ENCODE data around the gene SCGB1C2.
A peak's percentile ranks its signal among the peaks of the same experiment; 100 is the strongest.
"Not testable (repeated sequence)": the region's sequence is repeated elsewhere in the genome, so short reads cannot be mapped to it uniquely, and the experiment has no call there.

The SCGB1C2 gene

GRCh38 chr17:137166-137807 is at the start of gene SCGB1C2:
TSS of gene SCGB1C2 (plus strand) at chr17:137569. CDS start at chr17:137591, 22 bp downstream.
- DNase-seq, result not testable (repeated sequence)

GRCh38 chr17:113111-113510 is 24.3 kb upstream of the SCGB1C2 start:
- peak; percentile 40 for DNase-seq

GRCh38 chr17:118339-118917 is 18.9 kb upstream of the SCGB1C2 start:
- DNase-seq, result peak; percentile 10

GRCh38 chr17:133932-134331 is 3.4 kb upstream of the SCGB1C2 start:
- DNase-seq, result not testable (repeated sequence)

- not testable (repeated sequence) for DNase-seq
These were observed 3.0 kb upstream of the SCGB1C2 start for GRCh38 chr17:134332-134785.

- not testable (repeated sequence) for DNase-seq
These were observed 2.3 kb upstream of the SCGB1C2 start for GRCh38 chr17:135022-135421.

GRCh38 chr17:135895-136294 is 1.5 kb upstream of the SCGB1C2 start:
- DNase-seq, result not testable (repeated sequence)

- DNase-seq, result not testable (repeated sequence)
These were observed 838 bp upstream of the SCGB1C2 start for GRCh38 chr17:136531-136930.

- not testable (repeated sequence) for DNase-seq
These were observed 2.2 kb downstream of the SCGB1C2 start for GRCh38 chr17:139401-140205.

- DNase-seq, result no peak
These were observed 4.8 kb downstream of the SCGB1C2 start for GRCh38 chr17:142102-142661.

- DNase-seq, result no peak
These were observed 5.8 kb downstream of the SCGB1C2 start for GRCh38 chr17:142876-143784.

- DNase-seq, result peak; percentile 77
These were observed 6.5 kb downstream of the SCGB1C2 start for GRCh38 chr17:143785-144281.

- no peak for DNase-seq
These were observed 7.7 kb downstream of the SCGB1C2 start for GRCh38 chr17:144936-145670.

GRCh38 chr17:145671-146541 is 8.5 kb downstream of the SCGB1C2 start:
- DNase-seq, result no peak

GRCh38 chr17:146546-146945 is 9.2 kb downstream of the SCGB1C2 start:
- DNase-seq, result no peak

GRCh38 chr17:146983-147761 is 9.8 kb downstream of the SCGB1C2 start:
- DNase-seq, result no peak

- no peak for DNase-seq
These were observed 10.7 kb downstream of the SCGB1C2 start for GRCh38 chr17:147796-148740.

- no peak for DNase-seq
These were observed 11.4 kb downstream of the SCGB1C2 start for GRCh38 chr17:148757-149156.

Measured in RPMI8226 (cell line).